Loucy (cell line): ENCODE measurements around the gene KRTAP10-5.

Experiments
- H2AFZ ChIP-seq: fragments of 200-600 bp; sonication (generic); 2 replicates; pipeline ENCODE4 v1.6.0; 2016; ENCODE audit warnings: antibody characterized with exemption, mild to moderate bottlenecking, low read length, moderate library complexity
- H3F3A ChIP-seq: fragments of 200-600 bp; 2 replicates; pipeline ENCODE4 v1.6.0; 2016; ENCODE audit warnings: antibody characterized with exemption, low read depth, mild to moderate bottlenecking
- H3K27me3 ChIP-seq: fragments of 200-600 bp; sonication (generic); 2 replicates; pipeline ENCODE4 v1.6.1; 2014; ENCODE audit warnings: low read length, mild to moderate bottlenecking; ENCODE audit not compliant: insufficient read depth, poor library complexity, severe bottlenecking
- H3K36me3 ChIP-seq: fragments of 200-600 bp; sonication (generic); 2 replicates; pipeline ENCODE4 v1.6.1; 2016; ENCODE audit warnings: low read length; ENCODE audit not compliant: insufficient read depth
- H3K4me1 ChIP-seq: fragments of 200-600 bp; sonication (generic); 2 replicates; pipeline ENCODE4 v1.5.1; 2014; ENCODE audit warnings: low read length, mild to moderate bottlenecking; ENCODE audit not compliant: insufficient read depth, poor library complexity, severe bottlenecking
- H3K4me2 ChIP-seq: fragments of 200-600 bp; sonication (generic); 2 replicates; pipeline ENCODE4 v1.6.0; 2014; ENCODE audit warnings: antibody characterized with exemption, low read length, low read depth, mild to moderate bottlenecking; ENCODE audit not compliant: poor library complexity, severe bottlenecking
- H3K4me3 ChIP-seq: fragments of 200-600 bp; sonication (generic); 2 replicates; pipeline ENCODE4 v1.5.1; 2014; ENCODE audit warnings: low read length, mild to moderate bottlenecking, mixed read lengths; ENCODE audit not compliant: poor library complexity, severe bottlenecking
- H3K79me2 ChIP-seq: fragments of 200-600 bp; sonication (generic); 2 replicates; pipeline ENCODE4 v1.6.1; 2014; ENCODE audit warnings: low read length; ENCODE audit not compliant: insufficient read depth
- H3K9ac ChIP-seq: fragments of 200-600 bp; sonication (generic); 2 replicates; pipeline ENCODE4 v1.6.0; 2014; ENCODE audit warnings: mild to moderate bottlenecking, low read depth, low read length, moderate library complexity; ENCODE audit not compliant: poor library complexity, severe bottlenecking
- H3K9me2 ChIP-seq: fragments of 200-600 bp; sonication (generic); replicated peaks from 2 replicates; pipeline ENCODE4 v1.6.1; 2016; ENCODE audit warnings: low read depth, low read length, mixed read lengths
- H3K9me3 ChIP-seq: fragments of 200-600 bp; sonication (generic); 2 replicates; pipeline ENCODE4 v1.6.1; 2014; ENCODE audit warnings: mild to moderate bottlenecking, antibody characterized with exemption, low read length, low read depth; ENCODE audit not compliant: insufficient read depth
- H4K20me1 ChIP-seq: fragments of 200-600 bp; sonication (generic); 2 replicates; pipeline ENCODE4 v1.6.0; 2014; ENCODE audit warnings: antibody characterized with exemption, low read length, mild to moderate bottlenecking; ENCODE audit not compliant: insufficient read depth, poor library complexity, severe bottlenecking
- CTCF ChIP-seq: fragments of 200-600 bp; sonication (generic); conservative IDR thresholded peaks from 2 replicates; pipeline ENCODE4 v1.5.1; 2014; ENCODE audit warnings: mild to moderate bottlenecking, antibody characterized with exemption, low read length
- EZH2phosphoT487 ChIP-seq: fragments of 200-600 bp; IDR thresholded peaks from 2 replicates; pipeline ENCODE4 v1.6.1; 2018; ENCODE audit warnings: antibody characterized with exemption, mild to moderate bottlenecking, moderate library complexity, borderline replicate concordance

Gene KRTAP10-5

GRCh38 chr21:44615911-44616590 is 35.6 kb upstream of the KRTAP10-5 start:
- H3K9me2 ChIP-seq: no peaks in the 10 kb centered on the region
- no peak overlapping the region for H3K4me2 ChIP-seq
- H3K9ac ChIP-seq: no peak overlapping the region
- no peaks in the 10 kb centered on the region for H3K36me3 ChIP-seq
- H2AFZ ChIP-seq: no peak overlapping the region
- no peaks in the 10 kb centered on the region for H3F3A ChIP-seq
- no peaks in the 10 kb centered on the region for H3K27me3 ChIP-seq
- H4K20me1 ChIP-seq: no peaks in the 10 kb centered on the region
- TF ChIP-seq CTCF: no peak
- no peak for TF ChIP-seq EZH2phosphoT487
- no peak overlapping the region for H3K4me3 ChIP-seq
- peaks cover 9% of the 10 kb centered on the region; the same call in 1 of the 2 replicates for H3K9me3 ChIP-seq
- H3K79me2 ChIP-seq: no peaks in the 10 kb centered on the region
- H3K4me1 ChIP-seq: no peaks in the 10 kb centered on the region

GRCh38 chr21:44615466-44615865 is 35.1 kb upstream of the KRTAP10-5 start:
- Histone ChIP-seq H3K9ac (no peak overlapping the region), H3K4me3 (no peak overlapping the region), H4K20me1 (no peaks in the 10 kb centered on the region), H3K9me3 (peaks cover 9% of the 10 kb centered on the region; the same call in 1 of the 2 replicates), H3K4me1 (no peaks in the 10 kb centered on the region), H2AFZ (no peak overlapping the region), H3K79me2 (no peaks in the 10 kb centered on the region), H3K4me2 (no peak overlapping the region), H3K9me2 (no peaks in the 10 kb centered on the region), H3F3A (no peaks in the 10 kb centered on the region), H3K36me3 (no peaks in the 10 kb centered on the region), H3K27me3 (no peaks in the 10 kb centered on the region)
- no peak for TF ChIP-seq EZH2phosphoT487
- TF ChIP-seq CTCF: no peak

GRCh38 chr21:44614961-44615391 is 34.6 kb upstream of the KRTAP10-5 start:
- H3K9me3 ChIP-seq: peaks cover 9% of the 10 kb centered on the region; the same call in 1 of the 2 replicates
- no peaks in the 10 kb centered on the region for H3K79me2 ChIP-seq
- no peaks in the 10 kb centered on the region for H3K27me3 ChIP-seq
- H3K9ac ChIP-seq: no peak overlapping the region
- no peaks in the 10 kb centered on the region for H3K36me3 ChIP-seq
- TF ChIP-seq CTCF: no peak
- no peak for TF ChIP-seq EZH2phosphoT487
- no peaks in the 10 kb centered on the region for H3F3A ChIP-seq
- H4K20me1 ChIP-seq: no peaks in the 10 kb centered on the region
- H3K4me2 ChIP-seq: no peak overlapping the region
- no peak overlapping the region for H3K4me3 ChIP-seq
- no peaks in the 10 kb centered on the region for H3K4me1 ChIP-seq
- H3K9me2 ChIP-seq: no peaks in the 10 kb centered on the region
- no peak overlapping the region for H2AFZ ChIP-seq
